ENCODE measurements around the gene LRIF1. TPM values are rescaled to one million over a fixed set of nuclear protein-coding genes. Genes with fewer than 3 reads are reported as not detected.

LRIF1 gene
- total RNA-seq, 1 donor from 2014 or later = 19.9 TPM

- DNase-seq (ENCODE audit: low spot score) = no peak
- Mint-ChIP-seq H3K9me3 (ENCODE audit: unreplicated experiment) (no peaks in the 10 kb centered on the region), H3K4me1 (ENCODE audit: unreplicated experiment) (no peaks in the 10 kb centered on the region), H3K27me3 (ENCODE audit: unreplicated experiment) (peaks cover 2% of the 10 kb centered on the region), H3K27ac (ENCODE audit: unreplicated experiment) (no peak overlapping the region), H3K4me3 (ENCODE audit: unreplicated experiment) (no peak overlapping the region), H3K36me3 (ENCODE audit: low read depth, unreplicated experiment) (no peaks in the 10 kb centered on the region)
- no peak for TF ChIP-seq CTCF (IDR thresholded peaks at IDR 0.05; ENCODE audit: unreplicated experiment)
These were observed 11.5 kb upstream of the LRIF1 start for GRCh38 chr1:110975265-110975664.

GRCh38 chr1:110967256-110967655 is 3.5 kb upstream of the LRIF1 start:
- no peak overlapping the region for H3K4me3 Mint-ChIP-seq (ENCODE audit: unreplicated experiment)
- H3K27ac Mint-ChIP-seq (ENCODE audit: unreplicated experiment) = no peak overlapping the region
- no peak for TF ChIP-seq CTCF (IDR thresholded peaks at IDR 0.05; ENCODE audit: unreplicated experiment)
- H3K36me3 Mint-ChIP-seq (ENCODE audit: low read depth, unreplicated experiment) = peaks cover 11% of the 10 kb centered on the region
- peaks cover 14% of the 10 kb centered on the region for H3K4me1 Mint-ChIP-seq (ENCODE audit: unreplicated experiment)
- H3K27me3 Mint-ChIP-seq (ENCODE audit: unreplicated experiment) = peaks cover 6% of the 10 kb centered on the region
- H3K9me3 Mint-ChIP-seq (ENCODE audit: unreplicated experiment) = peaks cover 14% of the 10 kb centered on the region
- no peak for DNase-seq (ENCODE audit: low spot score)

- peaks cover 20% of the 10 kb centered on the region for H3K4me1 Mint-ChIP-seq (ENCODE audit: unreplicated experiment)
- no peak for DNase-seq (ENCODE audit: low spot score)
- peak overlapping the region; percentile 95 for H3K27ac Mint-ChIP-seq (ENCODE audit: unreplicated experiment)
- TF ChIP-seq CTCF (IDR thresholded peaks at IDR 0.05; ENCODE audit: unreplicated experiment) = no peak
- H3K27me3 Mint-ChIP-seq (ENCODE audit: unreplicated experiment) = peaks cover 5% of the 10 kb centered on the region
- H3K4me3 Mint-ChIP-seq (ENCODE audit: unreplicated experiment) = peak overlapping the region; percentile 98
- peaks cover 14% of the 10 kb centered on the region for H3K9me3 Mint-ChIP-seq (ENCODE audit: unreplicated experiment)
- H3K36me3 Mint-ChIP-seq (ENCODE audit: low read depth, unreplicated experiment) = peaks cover 18% of the 10 kb centered on the region
These were observed 757 bp upstream of the LRIF1 start for GRCh38 chr1:110964455-110964903.

GRCh38 chr1:110962892-110963690 is 631 bp downstream of the LRIF1 start:
- TF ChIP-seq CTCF (IDR thresholded peaks at IDR 0.05; ENCODE audit: unreplicated experiment) = no peak
- Mint-ChIP-seq H3K27me3 (ENCODE audit: unreplicated experiment) (peaks cover 5% of the 10 kb centered on the region), H3K9me3 (ENCODE audit: unreplicated experiment) (peaks cover 14% of the 10 kb centered on the region), H3K4me3 (ENCODE audit: unreplicated experiment) (peak overlapping the region; percentile 98), H3K27ac (ENCODE audit: unreplicated experiment) (peak overlapping the region; percentile 95), H3K36me3 (ENCODE audit: low read depth, unreplicated experiment) (peaks cover 18% of the 10 kb centered on the region), H3K4me1 (ENCODE audit: unreplicated experiment) (peaks cover 20% of the 10 kb centered on the region)
- DNase-seq (ENCODE audit: low spot score) = peak; percentile 62

- DNase-seq (ENCODE audit: low spot score) = no peak
- TF ChIP-seq CTCF (IDR thresholded peaks at IDR 0.05; ENCODE audit: unreplicated experiment) = no peak
- H3K27ac Mint-ChIP-seq (ENCODE audit: unreplicated experiment) = no peak overlapping the region
- H3K36me3 Mint-ChIP-seq (ENCODE audit: low read depth, unreplicated experiment) = peaks cover 18% of the 10 kb centered on the region
- peaks cover 5% of the 10 kb centered on the region for H3K27me3 Mint-ChIP-seq (ENCODE audit: unreplicated experiment)
- H3K9me3 Mint-ChIP-seq (ENCODE audit: unreplicated experiment) = peaks cover 14% of the 10 kb centered on the region
- H3K4me3 Mint-ChIP-seq (ENCODE audit: unreplicated experiment) = peak overlapping the region; percentile 72
- H3K4me1 Mint-ChIP-seq (ENCODE audit: unreplicated experiment) = peaks cover 20% of the 10 kb centered on the region
These were observed 1.8 kb downstream of the LRIF1 start for GRCh38 chr1:110961902-110962301.

All from endothelial cell (in vitro differentiated cells).